HG03469 (cell line): ENCODE data around the gene IGSF21.

Experiments
- ATAC-seq: cut with Tn5 transposase; IDR thresholded peaks from one replicate; pipeline ENCODE4 v1.9.1; 2021; ENCODE audit warnings: mild to moderate bottlenecking, moderate library complexity, moderate number of reproducible peaks; ENCODE audit not compliant: unreplicated experiment

IGSF21 gene

DNA sequence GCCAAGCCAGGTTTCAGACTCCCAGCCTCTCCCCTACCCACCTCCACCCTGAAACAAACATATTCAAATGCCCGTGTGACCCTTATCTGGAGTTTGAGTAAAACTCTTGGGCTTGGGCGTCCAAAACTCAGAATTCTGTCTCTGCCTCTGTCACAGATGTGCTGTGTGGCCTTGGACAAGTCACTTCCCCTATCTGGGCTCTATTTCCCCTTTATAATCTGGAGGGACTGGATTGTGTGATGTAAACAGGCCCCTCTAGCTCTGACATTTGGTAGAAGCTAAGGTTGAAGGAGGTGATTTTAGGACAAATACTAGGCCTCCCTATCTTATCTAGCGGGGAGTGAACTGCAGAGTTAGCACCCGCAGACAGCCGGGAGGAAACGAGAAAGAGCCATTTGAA, 67.5 kb downstream of the IGSF21 start:
- no peak for ATAC-seq

DNA sequence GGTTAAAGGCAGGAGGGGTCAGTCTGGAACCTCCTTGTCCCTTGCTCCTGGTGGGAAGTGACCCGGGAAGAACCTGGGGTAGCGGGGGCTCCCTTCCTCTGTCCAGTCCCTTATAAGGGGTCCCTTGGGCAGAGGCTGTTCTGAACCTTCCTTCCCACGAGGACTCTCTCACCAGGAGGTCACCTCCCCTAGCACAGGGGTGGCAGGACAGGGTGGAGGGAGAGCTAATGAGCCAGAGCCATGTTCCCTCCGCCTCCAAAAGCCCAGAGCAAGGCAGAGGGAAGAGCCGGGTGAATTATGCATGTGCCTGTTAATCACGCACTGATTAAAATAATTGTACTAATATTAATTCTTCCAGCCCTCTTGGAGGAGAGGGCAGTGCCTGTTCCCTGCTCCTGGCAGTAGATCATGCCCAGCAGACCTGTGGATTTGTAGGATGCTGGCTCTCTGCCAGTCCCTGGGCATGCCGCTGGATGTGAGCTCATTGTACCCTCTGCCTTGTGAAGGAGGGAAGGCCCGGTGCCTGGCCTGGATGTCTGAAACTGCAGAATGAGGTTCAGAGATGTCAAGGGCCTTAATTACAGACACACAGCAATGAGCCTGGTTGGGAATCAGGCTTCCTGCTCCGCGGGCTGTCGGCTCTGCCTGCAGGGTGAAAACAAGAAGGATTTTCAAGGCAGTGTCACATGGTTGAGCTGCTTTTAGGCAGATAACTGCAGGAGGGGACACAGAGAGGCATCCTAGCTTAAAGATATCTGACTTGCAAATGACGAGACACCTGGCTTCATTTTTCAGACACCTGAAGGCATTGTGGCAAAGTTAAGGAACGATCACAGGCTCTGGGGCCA, 68.2 kb downstream of the IGSF21 start:
- no peak for ATAC-seq

DNA sequence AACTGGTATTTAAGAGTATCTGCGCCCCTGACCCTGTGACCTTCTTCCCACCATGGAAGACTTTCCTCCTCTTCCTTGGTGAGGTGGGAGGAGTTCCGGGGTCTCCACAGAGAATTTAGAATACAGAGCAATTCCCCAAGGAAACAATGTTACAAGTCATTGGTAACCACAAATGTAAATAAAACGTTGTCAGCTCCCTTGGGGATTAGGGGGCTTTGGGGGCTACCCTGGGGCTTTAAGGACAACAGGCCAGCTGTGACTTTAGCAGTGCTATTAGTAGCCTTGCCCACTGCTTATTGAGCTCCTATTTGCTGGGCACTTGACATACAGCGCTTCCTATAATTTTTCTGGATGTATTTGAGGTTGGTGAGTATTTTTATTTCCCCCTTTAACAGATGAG, 69.0 kb downstream of the IGSF21 start:
- ATAC-seq, result no peak

DNA sequence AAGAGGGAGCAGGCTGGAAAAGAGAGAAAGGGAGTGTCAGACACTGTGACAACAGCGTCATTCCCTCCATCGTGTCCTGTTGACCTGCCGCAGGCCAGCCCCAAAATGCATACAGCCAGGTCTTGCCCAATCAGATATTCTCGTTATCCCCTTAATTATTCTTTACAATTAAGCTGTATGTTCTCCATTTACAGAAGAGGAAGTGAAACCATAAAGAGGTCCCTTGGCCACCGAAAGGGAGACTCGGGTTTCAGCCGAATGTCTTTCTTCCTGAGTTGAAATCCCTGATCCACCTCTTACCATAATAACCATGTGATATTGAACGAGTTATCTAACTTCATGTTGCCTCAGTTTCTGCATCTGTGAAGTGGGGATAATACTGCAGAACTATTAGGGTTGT, 70.5 kb downstream of the IGSF21 start:
- no peak for ATAC-seq

DNA sequence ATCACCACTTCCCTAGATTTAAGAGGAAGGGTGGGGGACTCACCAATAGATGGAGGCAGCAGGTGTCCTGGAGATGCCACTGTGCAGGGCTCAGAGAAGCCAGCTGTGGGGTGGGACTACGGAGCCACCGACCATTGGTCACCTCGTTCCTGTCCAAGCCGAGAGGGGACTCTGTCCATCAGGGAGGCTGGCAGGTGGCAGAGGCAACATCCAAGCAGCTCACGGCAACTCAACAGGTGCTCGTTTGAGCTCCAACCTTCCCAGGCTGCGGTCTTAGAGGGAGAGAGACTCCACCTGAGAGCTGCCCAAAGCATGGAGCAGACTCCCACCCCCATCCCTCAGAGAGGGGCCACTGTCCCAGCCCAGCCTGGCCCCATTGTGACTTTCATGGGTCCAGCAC, 71.4 kb downstream of the IGSF21 start:
- ATAC-seq, result no peak

DNA sequence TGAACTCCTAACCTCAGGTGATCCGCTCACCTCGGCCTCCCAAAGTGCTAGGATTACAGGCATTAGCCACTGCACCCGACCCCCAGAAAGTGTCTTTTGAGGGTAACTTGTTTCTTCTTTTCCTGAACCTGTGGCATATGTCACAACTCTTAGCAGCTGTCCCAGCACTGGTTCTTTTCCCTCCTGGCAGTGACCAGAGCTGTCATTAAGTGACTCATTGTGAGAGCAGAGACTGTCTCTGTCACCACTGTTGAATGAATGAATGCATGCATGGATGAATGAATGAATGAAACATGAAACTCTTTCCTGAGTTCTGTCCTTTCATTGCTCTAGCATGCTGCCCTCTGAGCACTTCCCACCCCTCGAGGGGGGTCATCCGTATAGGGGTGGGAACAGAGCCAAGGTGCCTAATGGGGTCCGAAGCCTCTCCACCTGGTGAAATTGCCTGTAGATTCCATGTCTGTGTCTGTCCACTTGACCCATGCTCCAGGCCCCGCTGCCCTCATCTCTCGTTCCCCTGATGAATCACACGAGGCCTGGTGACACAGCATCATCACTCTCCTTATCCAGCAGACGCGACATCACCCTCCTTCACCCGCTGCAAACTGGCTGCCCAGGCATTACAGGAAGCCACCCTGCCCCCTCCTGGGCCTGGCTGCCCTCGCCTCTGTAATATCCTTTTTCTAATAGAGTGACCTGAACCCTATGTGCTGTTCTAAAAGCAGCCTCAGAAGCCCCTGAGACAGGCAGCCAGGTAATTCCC, 75.0 kb downstream of the IGSF21 start:
- ATAC-seq, result no peak

DNA sequence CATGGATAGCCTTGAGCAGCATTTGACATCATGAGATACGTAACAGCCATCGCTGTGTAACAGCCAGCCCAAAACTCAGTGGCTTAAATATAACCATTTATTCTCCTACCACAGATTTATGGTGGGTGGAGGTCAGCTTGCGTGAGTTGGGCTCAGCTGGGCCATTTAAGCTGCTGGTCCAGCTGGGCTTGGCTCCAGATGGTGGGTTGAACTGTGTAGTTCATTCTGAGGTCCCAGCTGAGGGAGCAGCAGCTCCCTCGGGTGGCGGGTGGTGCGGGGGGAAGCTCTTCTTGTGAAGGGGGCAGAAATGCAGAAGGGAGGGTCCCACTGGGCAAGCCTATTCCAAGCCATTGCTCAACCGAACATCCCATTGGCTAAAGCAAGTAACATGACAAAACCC, 75.9 kb downstream of the IGSF21 start:
- no peak for ATAC-seq

DNA sequence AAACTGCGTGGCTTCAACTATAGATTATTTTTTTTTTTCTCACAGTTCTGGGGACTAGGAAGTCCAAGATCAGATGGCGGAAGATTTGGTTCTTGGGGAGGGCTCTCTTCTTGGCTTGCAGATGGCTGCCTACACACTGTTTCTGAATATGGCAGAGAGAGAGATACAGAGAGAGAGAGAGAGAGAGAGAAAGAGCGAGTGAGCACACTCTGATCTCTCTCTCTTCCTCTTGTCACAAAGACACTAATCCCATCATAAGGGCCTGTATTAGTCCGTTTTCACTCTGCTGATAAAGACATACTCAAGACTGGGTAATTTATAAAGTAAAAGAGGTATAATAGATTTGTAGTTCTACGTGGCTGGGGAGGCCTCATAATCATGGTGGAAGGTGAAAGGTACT, 79.5 kb downstream of the IGSF21 start:
- no peak for ATAC-seq

DNA sequence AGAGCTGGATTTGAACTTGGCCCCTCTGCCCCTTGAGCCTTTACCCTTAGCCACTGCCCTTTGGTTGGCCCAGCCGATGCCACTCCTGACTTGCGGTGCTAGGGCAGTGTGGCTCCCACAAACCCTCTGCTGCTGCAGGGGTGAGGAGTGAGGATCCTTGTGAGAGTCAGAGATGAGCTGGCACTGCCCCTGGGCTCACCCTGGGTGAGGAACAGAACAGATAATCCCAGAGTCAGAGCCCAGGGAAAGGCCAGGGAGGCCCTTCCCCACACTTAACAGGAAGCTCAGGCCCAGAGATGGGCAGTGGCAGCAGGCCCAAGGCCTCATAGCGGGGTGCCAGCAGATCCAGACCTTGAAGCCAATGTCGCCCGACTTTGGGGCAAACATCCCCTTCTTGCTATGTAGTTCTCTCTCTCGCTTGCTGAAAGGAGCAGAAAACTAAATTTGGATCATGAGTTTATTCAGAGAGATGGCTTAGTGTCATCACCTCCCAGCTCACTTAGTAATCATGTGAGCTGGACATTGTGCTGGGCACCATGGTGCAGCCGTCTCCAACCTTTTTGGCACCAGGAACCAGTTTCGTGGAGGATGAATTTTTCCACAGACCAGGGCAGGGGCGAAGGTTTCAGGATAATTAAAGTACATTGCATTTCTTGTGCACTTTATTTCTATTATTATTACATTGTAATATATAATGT, 81.4 kb downstream of the IGSF21 start:
- ATAC-seq, result no peak

DNA sequence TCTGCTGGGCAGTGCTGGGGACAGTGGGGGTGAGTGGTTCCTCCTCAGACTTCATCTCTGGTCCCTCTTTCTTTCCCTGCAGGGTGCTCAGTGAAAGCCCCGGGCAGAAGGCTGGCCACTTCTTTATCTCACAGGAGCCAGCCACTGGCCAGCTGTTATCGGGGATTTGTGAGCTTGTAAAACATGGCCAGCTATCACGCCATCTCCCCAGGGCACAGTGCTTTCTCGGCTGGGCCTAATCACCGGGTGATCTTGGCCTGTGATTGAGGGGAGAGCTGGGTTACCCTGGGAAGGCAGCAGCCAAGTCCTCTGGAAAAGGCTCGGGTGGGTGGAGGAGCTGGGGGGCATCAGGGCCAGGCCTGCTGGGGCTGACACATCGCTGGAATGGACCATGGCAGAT, 83.0 kb downstream of the IGSF21 start:
- no peak for ATAC-seq

DNA sequence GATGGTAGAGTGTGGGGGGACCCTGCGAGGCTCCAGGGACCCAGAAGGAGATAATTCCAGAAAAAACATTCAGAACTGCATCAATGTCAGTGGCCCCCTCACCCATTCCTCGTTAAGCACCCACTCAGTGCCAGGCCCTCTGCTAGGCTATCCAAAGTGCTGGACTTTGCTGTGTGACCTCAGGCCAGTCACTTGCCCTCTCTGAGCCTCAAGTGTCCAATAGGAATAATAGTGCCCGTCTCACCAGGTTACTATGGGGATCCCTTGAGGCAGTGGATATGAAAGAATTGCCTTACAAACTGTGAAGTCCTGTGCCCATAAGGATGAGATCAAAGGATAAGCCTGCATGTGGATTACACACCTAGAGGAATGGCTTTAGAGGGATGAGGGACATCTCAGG, 83.4 kb downstream of the IGSF21 start:
- no peak for ATAC-seq

DNA sequence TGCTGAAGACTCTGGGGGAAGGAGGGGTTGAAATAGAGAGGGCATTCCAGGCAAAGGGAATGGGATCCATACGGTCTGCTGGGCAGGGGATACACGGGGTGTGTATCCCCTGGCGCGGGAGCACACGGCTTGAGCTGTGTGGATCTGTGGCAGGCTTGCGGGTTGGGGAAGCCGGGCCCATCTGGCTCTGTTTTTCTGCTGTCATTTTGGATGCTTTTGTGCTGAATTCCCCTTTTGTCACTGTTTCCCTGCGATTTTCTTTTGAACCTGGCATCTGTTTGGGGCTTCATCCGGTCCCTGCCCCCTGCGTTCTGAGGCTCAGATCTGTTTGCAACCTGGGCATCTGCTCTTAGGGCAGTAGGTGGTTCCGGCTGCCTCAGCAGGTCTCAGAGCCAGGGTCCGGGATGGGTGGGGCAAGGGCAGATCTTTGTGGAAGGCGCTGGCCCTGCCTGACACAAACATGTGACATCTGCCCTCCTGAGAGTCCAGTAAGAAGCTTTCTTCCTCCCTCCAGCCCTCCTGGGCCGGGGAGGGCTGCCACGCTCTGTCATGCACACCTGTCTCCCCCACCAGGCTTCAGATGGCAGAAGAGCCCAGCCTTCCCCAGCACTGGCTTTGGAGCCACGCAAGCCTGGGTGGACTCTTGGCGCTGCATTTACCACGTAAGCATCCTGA, 84.0 kb downstream of the IGSF21 start:
- no peak for ATAC-seq

DNA sequence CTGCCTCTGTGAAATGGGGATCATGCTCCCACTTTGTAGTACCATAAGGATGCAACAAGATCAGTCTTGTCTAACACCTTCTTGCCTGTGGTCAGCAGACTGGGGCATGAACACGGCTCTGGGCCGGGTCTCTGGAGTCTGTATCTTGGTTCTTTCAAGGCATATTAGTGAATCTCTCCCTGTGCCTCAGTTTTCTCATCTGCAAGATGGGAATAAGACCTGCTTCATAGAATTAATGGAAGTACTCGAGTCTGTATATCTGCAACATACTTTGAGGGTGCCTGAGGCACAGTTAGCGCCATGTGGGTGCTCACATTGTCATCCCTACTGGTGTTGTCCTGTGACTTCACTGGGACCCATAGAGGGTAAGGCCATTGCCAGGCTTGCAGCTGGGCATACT, 84.6 kb downstream of the IGSF21 start:
- ATAC-seq, result no peak

DNA sequence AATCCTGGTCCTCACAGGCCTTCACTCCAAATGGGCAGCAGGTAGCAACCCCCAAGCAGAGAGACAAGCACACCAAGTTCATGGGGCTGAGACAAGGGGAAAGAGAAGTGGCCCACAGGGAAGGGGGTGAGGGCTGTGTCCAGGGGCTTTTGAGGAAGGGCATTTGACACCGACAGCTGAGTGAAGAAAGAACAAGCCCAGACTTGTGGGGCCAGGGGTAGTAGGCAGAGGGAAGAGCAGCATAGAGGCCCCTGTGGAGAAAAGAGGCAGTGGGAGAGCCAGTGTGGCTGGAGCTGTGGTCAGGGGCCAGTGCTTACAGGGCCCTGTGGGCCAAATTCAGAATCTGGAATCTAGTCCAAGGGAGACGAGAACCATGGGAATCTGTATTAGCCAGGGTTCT, 85.4 kb downstream of the IGSF21 start:
- no peak for ATAC-seq

DNA sequence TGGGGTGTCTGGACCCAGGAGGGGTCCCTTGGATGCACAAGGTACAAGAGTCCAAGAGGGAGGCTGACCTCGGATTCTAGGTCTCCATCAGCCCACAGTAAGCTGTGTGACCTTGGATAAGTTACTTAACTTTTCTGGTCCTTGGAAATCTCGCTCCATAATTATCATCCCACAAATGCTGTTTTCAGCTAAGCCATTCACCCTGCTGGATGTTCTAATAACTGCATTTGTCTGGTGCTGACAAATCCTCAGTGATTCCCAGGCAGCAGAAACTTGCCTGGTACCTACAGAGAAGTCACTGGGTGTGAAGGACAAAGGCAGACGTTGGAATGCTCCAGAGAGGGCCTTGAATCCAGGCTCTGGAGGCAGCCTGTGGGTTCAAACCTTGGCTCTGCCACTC, 89.7 kb downstream of the IGSF21 start:
- ATAC-seq, result no peak

DNA sequence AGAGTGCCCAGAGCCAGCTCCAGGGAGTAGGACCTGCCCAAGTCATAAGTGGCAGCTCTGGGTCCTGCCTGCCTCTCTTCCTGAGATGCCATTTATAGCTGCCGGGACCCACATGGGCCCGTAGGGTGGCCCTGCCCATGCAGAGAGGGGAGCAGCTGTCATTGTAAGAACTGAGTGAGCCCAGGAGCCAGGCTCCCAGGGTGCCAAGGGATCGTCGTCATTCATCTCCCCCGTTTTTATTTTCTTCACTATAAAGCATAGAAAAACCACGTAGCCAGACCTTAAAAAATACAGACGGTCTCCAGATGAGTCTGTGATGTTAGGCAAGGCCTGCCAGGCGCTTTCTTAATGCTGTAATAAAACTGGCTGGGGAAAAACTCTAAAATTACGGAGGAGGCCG, 90.7 kb downstream of the IGSF21 start:
- ATAC-seq, result no peak

DNA sequence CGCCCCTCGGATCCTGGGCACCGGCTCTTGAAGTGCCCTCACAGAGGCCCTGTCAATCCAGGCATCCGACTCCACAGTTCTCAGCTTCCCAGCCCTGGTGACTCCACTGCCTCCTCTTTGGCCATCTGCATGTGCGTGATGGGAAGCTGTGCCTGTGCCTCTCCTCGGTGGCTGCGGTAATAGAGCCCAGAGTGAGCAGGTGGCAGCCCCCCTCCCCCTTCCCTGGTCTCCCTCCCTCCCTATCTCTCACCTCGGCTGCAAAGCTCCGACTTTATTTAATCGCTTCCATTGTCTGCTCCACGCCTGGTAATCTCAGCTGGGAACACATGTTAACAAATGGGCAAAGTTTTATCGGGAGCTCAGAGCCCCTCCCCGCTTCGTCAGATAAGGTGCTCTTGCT, 91.9 kb downstream of the IGSF21 start:
- no peak for ATAC-seq

DNA sequence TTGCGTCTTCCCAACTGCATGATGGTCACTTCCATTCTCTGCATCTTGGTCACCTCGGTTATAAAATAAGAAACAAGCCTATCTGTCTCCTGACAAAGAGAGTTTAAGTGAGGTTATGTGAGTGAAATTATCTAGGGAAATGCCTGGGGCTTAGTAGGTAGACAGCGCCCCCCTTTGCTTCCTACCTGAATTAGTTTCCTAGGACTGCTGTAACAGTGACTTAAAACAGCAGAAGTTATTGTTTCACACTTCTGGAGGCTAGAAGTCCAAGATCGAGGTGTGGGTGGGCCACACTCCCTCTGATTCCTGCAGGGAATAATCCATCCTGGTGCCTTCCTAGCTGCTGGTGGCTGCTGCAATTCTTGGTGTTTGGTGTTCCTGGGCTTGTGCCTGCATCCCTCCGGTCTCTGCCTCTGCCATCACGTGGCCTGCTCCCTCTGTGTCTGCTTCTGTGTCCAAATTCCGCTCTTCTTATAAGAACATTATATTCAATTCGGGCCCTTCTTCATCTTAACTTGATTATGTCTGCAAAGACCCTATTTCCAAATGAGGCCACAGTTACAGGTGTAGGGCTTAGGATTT, 92.6 kb downstream of the IGSF21 start:
- ATAC-seq, result no peak

DNA sequence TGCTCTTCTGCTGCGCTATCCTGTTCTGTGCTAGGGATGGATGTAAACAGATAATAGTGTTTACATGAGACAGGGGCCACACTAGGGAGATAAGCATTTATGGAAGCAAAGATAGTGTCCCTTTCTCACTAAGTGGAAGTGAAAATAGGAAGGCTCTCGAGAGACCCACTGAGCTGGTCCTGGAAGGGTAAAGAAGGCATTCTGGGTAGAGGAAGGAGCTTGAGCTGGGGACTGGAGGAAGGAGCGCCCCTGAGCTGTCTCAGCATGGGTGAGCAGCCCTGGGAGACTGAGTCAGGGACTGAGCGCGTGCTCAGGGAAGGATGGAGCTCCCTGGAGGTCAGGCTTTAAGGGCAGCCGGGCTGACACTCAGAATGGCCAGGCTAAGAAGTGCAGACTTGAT, 93.3 kb downstream of the IGSF21 start:
- ATAC-seq, result no peak

DNA sequence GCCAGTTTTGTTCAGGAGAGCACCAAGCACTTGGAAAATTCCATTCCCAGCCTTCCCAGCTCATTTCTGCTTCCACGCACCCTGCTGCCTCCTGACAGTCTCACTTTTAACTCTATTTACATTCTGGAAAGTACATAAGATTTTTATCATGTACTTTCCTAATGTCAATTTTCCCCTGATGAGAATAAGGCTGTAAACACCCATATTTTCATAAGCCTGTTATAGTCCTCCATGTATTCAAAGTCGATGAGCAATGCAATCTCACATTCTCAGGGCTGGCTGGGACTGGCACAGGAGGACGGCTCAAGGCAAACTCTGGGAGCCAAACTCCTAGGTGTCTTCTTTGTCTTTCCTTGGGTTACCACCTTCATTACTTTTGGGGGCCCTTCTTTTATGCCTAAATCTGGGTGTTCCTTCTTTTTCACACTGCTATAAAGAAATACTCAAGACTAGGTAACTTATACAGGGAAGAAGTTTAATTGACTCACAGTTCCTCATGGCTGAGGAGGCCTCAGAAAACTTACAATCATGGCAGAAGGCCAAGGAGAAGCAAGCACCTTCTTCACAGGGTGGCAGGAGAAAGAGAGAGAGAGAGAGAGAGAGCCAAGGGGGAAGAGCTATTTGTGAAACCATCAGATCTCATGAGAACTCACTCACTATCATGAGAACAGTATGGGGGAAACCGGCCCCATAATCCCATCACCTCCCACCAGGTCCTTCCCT, 94.6 kb downstream of the IGSF21 start:
- ATAC-seq, result no peak
